ENCODE data around the gene GTPBP4. TPM values are rescaled to one million over a fixed set of nuclear protein-coding genes. Genes with fewer than 3 reads are reported as not detected.

The GTPBP4 gene
- total and polyA plus RNA-seq, 2 of the 13 experiments (the other 11 are each of a cell fraction or from before 2014, with no cell fraction given) = 24.1 to 85.5 TPM

DNA sequence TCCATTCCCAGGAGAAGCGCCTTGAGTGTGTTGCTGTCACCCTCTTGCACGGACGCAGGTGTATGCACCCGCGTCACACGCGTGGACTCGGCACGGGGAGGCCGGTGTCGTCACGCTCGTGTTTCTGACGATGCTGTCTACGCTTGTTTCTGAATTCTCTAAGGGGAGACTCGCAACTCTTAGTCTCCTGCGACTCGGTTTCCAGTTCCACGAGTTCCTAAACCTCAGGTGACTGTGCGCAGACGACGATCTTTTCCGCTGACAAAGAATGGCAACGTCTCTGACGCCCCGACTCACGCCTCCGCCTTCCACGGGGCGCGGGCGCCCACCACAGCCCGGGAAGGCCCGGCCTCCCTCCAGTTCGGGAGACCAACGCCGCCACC is 60.1 kb downstream of the GTPBP4 start (continued):
- TF ChIP-seq, protein P1, sequence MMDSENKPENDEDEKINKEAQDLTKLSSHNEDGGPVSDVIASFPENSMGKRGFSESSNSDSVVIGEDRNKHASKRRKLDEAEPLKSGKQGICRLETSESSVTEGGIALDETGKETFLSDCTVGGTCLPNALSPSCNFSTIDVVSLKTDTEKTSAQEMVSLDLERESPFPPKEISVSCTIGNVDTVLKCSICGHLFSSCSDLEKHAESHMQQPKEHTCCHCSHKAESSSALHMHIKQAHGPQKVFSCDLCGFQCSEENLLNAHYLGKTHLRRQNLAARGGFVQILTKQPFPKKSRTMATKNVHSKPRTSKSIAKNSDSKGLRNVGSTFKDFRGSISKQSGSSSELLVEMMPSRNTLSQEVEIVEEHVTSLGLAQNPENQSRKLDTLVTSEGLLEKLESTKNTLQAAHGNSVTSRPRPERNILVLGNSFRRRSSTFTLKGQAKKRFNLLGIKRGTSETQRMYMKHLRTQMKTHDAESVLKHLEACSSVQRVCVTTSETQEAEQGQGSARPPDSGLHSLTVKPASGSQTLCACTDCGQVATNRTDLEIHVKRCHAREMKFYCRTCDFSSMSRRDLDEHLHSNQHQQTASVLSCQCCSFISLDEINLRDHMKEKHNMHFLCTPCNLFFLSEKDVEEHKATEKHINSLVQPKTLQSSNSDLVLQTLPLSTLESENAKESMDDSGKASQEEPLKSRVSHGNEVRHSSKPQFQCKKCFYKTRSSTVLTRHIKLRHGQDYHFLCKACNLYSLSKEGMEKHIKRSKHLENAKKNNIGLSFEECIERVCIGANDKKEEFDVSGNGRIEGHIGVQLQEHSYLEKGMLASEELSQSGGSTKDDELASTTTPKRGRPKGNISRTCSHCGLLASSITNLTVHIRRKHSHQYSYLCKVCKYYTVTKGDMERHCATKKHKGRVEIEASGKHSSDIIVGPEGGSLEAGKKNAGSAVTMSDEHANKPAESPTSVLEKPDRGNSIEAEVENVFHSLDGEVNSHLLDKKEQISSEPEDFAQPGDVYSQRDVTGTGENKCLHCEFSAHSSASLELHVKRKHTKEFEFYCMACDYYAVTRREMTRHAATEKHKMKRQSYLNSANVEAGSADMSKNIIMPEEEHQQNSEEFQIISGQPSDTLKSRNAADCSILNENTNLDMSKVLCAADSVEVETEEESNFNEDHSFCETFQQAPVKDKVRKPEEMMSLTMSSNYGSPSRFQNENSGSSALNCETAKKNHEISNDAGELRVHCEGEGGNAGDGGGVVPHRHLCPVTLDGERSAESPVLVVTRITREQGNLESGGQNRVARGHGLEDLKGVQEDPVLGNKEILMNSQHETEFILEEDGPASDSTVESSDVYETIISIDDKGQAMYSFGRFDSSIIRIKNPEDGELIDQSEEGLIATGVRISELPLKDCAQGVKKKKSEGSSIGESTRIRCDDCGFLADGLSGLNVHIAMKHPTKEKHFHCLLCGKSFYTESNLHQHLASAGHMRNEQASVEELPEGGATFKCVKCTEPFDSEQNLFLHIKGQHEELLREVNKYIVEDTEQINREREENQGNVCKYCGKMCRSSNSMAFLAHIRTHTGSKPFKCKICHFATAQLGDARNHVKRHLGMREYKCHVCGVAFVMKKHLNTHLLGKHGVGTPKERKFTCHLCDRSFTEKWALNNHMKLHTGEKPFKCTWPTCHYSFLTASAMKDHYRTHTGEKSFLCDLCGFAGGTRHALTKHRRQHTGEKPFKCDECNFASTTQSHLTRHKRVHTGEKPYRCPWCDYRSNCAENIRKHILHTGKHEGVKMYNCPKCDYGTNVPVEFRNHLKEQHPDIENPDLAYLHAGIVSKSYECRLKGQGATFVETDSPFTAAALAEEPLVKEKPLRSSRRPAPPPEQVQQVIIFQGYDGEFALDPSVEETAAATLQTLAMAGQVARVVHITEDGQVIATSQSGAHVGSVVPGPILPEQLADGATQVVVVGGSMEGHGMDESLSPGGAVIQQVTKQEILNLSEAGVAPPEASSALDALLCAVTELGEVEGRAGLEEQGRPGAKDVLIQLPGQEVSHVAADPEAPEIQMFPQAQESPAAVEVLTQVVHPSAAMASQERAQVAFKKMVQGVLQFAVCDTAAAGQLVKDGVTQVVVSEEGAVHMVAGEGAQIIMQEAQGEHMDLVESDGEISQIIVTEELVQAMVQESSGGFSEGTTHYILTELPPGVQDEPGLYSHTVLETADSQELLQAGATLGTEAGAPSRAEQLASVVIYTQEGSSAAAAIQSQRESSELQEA (CRISPR knock-in tag; IDR thresholded peaks at IDR 0.05; ENCODE audit: not compliant biosample characterization) = no peak
- TF ChIP-seq, protein P2, sequence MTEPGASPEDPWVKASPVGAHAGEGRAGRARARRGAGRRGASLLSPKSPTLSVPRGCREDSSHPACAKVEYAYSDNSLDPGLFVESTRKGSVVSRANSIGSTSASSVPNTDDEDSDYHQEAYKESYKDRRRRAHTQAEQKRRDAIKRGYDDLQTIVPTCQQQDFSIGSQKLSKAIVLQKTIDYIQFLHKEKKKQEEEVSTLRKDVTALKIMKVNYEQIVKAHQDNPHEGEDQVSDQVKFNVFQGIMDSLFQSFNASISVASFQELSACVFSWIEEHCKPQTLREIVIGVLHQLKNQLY (CRISPR knock-in tag; IDR thresholded peaks at IDR 0.05) = no peak
- TF ChIP-seq HOXA7 (CRISPR knock-in tag; IDR thresholded peaks at IDR 0.05) = no peak
- 0 out of 2 replicates have a peak, but pooled peaks have one; percentile 21 for TF ChIP-seq ZSCAN21 (CRISPR knock-in tag; IDR thresholded peaks at IDR 0.05; ENCODE audit: borderline replicate concordance)
- TF ChIP-seq ZNF383 (CRISPR knock-in tag; IDR thresholded peaks at IDR 0.05; ENCODE audit: borderline replicate concordance) = no peak
- no peak for TF ChIP-seq TCF12 (IDR thresholded peaks at IDR 0.05)
- TF ChIP-seq TCF12 (CRISPR knock-in tag; IDR thresholded peaks at IDR 0.05) = no peak; the same call in 1 of the 2 replicates
- no peak for TF ChIP-seq BCL3 (CRISPR knock-in tag; IDR thresholded peaks at IDR 0.05)
- no peak for TF ChIP-seq SAP130 (CRISPR knock-in tag; IDR thresholded peaks at IDR 0.05; ENCODE audit: low read depth)
- peak; percentile 64 for TF ChIP-seq ASH2L (IDR thresholded peaks at IDR 0.05; ENCODE audit: insufficient read length, low read depth, low read length)
- no peak for TF ChIP-seq SMYD3 (CRISPR knock-in tag; IDR thresholded peaks at IDR 0.05)
- TF ChIP-seq ZBTB7A (CRISPR knock-in tag; IDR thresholded peaks at IDR 0.05) = 0 out of 2 replicates have a peak, but pooled peaks have one; percentile 0
- no peak for TF ChIP-seq HBP1 (CRISPR knock-in tag; IDR thresholded peaks at IDR 0.05; ENCODE audit: low read depth)
- TF ChIP-seq MNT (IDR thresholded peaks at IDR 0.05) = no peak
- TF ChIP-seq RAD21 (CRISPR knock-in tag; IDR thresholded peaks at IDR 0.05) = peak; percentile 51
- TF ChIP-seq GFI1 (CRISPR knock-in tag; IDR thresholded peaks at IDR 0.05; ENCODE audit: borderline replicate concordance) = no peak
- no peak for TF ChIP-seq ZNF292 (CRISPR knock-in tag; IDR thresholded peaks at IDR 0.05; ENCODE audit: borderline replicate concordance, low read depth)
- no peak for TF ChIP-seq CBX1 (IDR thresholded peaks at IDR 0.05; ENCODE audit: low read depth)

Measured in HepG2 (cell line).